H1 (cell line): ENCODE data around the gene SNX7.
A peak's percentile ranks its signal among the peaks of the same experiment; 100 is the strongest.

ENCODE experiments used
- ASH2L ChIP-seq: fragments of 200-600, 300-600 bp; sonication (generic); IDR thresholded peaks from one replicate; pipeline ENCODE4 v1.7.1; 2017; ENCODE audit warnings: low read length
- CHD2 ChIP-seq: IDR thresholded peaks from 2 replicates; pipeline ENCODE4 v1.6.1; 2012; ENCODE audit warnings: low read length, improper control_type of control experiment
- CTCF ChIP-seq, 3 experiments: IDR thresholded peaks; 1 replicate in 2 of 3; 2 replicates in 1 of 3; pipeline versions ENCODE4 v1.5.1 to v1.6.1; 2011; ENCODE audit warnings: low read length in 3 of 3, mild to moderate bottlenecking in 3 of 3, inconsistent platforms in 2 of 3, low read depth in 1 of 3, moderate library complexity in 1 of 3; ENCODE audit not compliant: insufficient read depth in 1 of 3; ENCODE audit errors: control extremely low read depth in 1 of 3
- POLR2A ChIP-seq, 2 experiments: IDR thresholded peaks; 1 replicate in 1 of 2; 2 replicates in 1 of 2; pipeline ENCODE4 v1.6.1; 2011; ENCODE audit warnings: low read depth in 2 of 2, low read length in 2 of 2, mild to moderate bottlenecking in 2 of 2; ENCODE audit errors: control extremely low read depth in 1 of 2
- POLR2AphosphoS5 ChIP-seq: IDR thresholded peaks from 2 replicates; pipeline ENCODE4 v1.6.1; 2011; ENCODE audit warnings: low read depth, low read length
- TAF1 ChIP-seq: IDR thresholded peaks from 2 replicates; pipeline ENCODE4 v1.6.1; 2011; ENCODE audit warnings: mild to moderate bottlenecking, low read depth, low read length
- USF2 ChIP-seq: IDR thresholded peaks from 2 replicates; pipeline ENCODE4 v1.6.1; 2011; ENCODE audit warnings: low read length, improper control_type of control experiment
- ZNF274 ChIP-seq: IDR thresholded peaks from 2 replicates; pipeline ENCODE4 v1.7.0; 2012; ENCODE audit warnings: low read length, borderline replicate concordance; ENCODE audit errors: extremely low read depth

GRCh38 chr1:98761219-98761865 lies 99.8 kb downstream of the SNX7 start:
- TF ChIP-seq POLR2A (IDR thresholded peaks at IDR 0.05; ENCODE audit: control extremely low read depth in 1 of 2, low read depth in 2 of 2, low read length in 2 of 2) (no peak), USF2 (no peak), POLR2AphosphoS5 (no peak), CTCF (IDR thresholded peaks at IDR 0.05; ENCODE audit: control extremely low read depth in 1 of 3, insufficient read depth in 1 of 3, low read depth in 1 of 3, low read length in 3 of 3) (peak; percentile 46 to 58 (median 54)), TAF1 (no peak), ZNF274 (no peak), ASH2L (no peak), CHD2 (no peak)
